HUES6 (cell line): ENCODE measurements around the gene RMI2.

Experiments
- H3K27ac ChIP-seq: 2 replicates; pipeline ENCODE4 v1.7.0; 2013; ENCODE audit warnings: low read depth, mild to moderate bottlenecking, low read length, inconsistent platforms
- H3K27me3 ChIP-seq: 2 replicates; pipeline ENCODE4 v1.6.1; 2013; ENCODE audit warnings: low read length; ENCODE audit not compliant: control insufficient read depth, insufficient read depth
- H3K36me3 ChIP-seq: 2 replicates; pipeline ENCODE4 v1.6.1; 2013; ENCODE audit warnings: low read length; ENCODE audit not compliant: control insufficient read depth, insufficient read depth
- H3K4me1 ChIP-seq: 2 replicates; pipeline ENCODE4 v1.6.1; 2013; ENCODE audit warnings: low read length; ENCODE audit not compliant: control insufficient read depth, insufficient read depth
- H3K4me3 ChIP-seq: 2 replicates; pipeline ENCODE4 v1.5.1; 2013; ENCODE audit warnings: low read depth, low read length
- H3K9ac ChIP-seq: one replicate; pipeline ENCODE4 v1.6.1; 2013; ENCODE audit warnings: mild to moderate bottlenecking, low read length
- H3K9me3 ChIP-seq: 2 replicates; pipeline ENCODE4 v1.6.1; 2013; ENCODE audit warnings: low read depth, low read length; ENCODE audit not compliant: control insufficient read depth, insufficient read depth

RMI2 gene

GRCh38 chr16:11322823-11323222 lies 22.4 kb upstream of the RMI2 start:
- Histone ChIP-seq H3K9me3 (no peaks in the 10 kb centered on the region; the same call in 1 of the 2 replicates), H3K27ac (no peak overlapping the region), H3K36me3 (no peaks in the 10 kb centered on the region), H3K4me1 (peaks cover 13% of the 10 kb centered on the region), H3K4me3 (no peak overlapping the region), H3K27me3 (no peaks in the 10 kb centered on the region), H3K9ac (no peak overlapping the region)

- H3K9ac ChIP-seq: no peak overlapping the region
- peaks cover 19% of the 10 kb centered on the region for H3K4me1 ChIP-seq
- H3K9me3 ChIP-seq: no peaks in the 10 kb centered on the region; the same call in 1 of the 2 replicates
- no peaks in the 10 kb centered on the region for H3K36me3 ChIP-seq
- no peak overlapping the region for H3K4me3 ChIP-seq
- no peak overlapping the region for H3K27ac ChIP-seq
- H3K27me3 ChIP-seq: no peaks in the 10 kb centered on the region
Measured at GRCh38 chr16:11323551-11324336, 21.5 kb upstream of the RMI2 start.

- Histone ChIP-seq H3K4me3 (no peak overlapping the region), H3K27ac (no peak overlapping the region), H3K36me3 (no peaks in the 10 kb centered on the region), H3K9me3 (no peaks in the 10 kb centered on the region; the same call in 1 of the 2 replicates), H3K27me3 (no peaks in the 10 kb centered on the region), H3K9ac (no peak overlapping the region), H3K4me1 (peaks cover 32% of the 10 kb centered on the region)
Measured at GRCh38 chr16:11325404-11326083, 19.7 kb upstream of the RMI2 start.

DNA sequence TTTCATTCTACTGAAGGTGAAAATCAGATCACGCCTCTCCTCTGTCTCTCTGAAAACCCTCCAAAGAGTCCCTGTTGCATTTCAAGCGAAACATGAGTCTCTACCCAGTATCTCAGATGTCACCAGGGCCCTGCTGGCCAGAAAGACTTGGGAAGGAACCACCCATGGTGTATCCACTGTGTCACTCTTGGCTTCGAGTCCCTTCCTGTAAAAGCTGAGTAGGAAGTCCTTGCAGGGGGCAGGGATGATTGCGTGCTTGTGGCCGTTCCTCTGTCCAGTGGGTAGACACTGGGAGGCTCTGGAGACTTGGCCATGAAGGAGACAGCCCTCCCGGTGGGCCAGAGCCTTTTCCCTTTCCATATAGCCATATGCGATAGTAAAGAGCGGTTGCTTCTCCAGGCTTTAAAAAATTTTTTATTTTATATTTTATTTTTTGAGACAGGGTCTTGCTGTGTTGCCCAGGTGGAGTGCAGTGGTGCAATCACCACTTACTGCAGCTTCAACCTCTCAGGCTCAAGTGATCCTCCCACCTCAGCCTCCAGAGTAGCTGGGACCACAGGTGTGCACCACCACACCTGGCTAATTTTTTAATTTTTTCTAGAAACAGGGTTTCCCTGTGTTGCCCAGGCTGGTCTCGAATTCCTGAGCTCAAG lies 19.0 kb upstream of the RMI2 start:
- Histone ChIP-seq H3K4me3 (no peak overlapping the region), H3K27ac (no peak overlapping the region), H3K36me3 (no peaks in the 10 kb centered on the region), H3K27me3 (no peaks in the 10 kb centered on the region), H3K4me1 (peaks cover 34% of the 10 kb centered on the region), H3K9ac (no peak overlapping the region), H3K9me3 (no peaks in the 10 kb centered on the region; the same call in 1 of the 2 replicates)

DNA sequence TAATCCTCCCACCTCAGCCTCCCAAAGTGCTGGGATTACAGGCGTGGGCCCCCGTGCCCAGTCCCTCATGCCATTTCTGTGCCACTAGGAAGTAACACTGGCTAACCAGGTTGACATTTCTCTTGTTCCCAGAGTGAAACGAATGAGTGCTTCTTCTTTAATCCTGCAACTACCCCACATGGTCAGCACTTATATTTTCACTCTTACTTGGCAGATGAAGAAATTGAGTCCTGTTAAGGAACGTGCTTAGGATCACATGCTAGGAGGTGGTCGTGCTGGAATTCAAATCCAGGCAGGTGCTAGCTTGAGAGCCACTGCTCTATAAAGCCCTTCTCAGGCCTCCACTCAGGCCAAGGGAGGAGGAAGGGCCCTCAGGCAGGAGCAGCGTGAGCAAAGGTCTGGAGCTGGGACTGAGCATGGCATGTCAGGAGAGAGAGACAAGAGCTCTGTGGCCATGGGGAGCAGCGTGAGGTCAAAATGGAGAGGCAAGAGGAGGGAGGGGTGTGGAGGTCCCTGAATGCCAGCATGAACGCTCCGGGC lies 18.5 kb upstream of the RMI2 start:
- Histone ChIP-seq H3K36me3 (no peaks in the 10 kb centered on the region), H3K4me1 (peaks cover 34% of the 10 kb centered on the region), H3K9ac (no peak overlapping the region), H3K4me3 (no peak overlapping the region), H3K27ac (peak overlapping the region; percentile 46; the same call in 1 of the 2 replicates), H3K27me3 (no peaks in the 10 kb centered on the region), H3K9me3 (no peaks in the 10 kb centered on the region; the same call in 1 of the 2 replicates)

DNA sequence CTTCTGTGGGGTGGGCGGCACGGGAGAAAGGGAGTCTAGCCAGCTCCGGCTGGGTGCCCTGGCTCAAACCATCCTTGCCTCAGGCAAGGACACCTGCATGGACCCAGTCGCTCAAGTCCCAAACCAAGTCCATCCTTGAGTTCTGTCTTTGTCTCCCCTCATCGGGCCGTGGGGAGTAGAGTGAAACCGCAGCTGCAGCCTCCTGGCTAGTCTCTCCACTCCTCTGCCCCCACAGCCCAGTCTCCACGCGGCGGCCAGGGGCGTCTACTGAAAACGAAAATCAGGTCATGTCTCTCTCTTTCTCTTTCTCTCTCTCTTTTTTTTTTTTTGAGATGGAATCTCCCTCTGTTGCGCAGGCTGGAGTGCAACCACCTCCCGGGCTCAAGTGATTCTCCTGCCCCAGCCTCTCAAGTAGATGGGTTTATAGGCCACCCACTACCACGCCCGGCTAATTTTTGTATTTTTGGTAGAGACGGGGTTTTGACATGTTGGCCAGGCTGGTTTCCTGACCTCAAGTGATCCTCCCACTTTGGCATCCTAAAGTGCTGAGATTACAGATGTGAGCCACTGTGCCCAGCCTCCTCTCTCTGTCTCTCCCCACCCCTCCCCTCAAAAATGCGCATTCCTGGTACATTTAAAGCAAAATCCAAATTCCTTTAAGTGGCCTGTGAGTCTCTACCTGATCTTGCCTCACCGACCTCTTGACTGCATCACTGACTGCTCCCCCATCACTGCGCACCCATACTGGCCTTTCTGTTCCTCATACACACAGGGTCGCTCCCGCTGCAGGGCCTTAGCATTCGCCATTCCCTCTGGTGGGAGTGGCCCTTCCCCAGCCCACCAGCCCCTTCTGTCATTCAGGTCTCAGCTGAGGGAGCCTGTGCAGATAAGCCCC lies 17.7 kb upstream of the RMI2 start:
- peak overlapping the region; percentile 94 for H3K9ac ChIP-seq

GRCh38 chr16:11328172-11329070 lies 16.8 kb upstream of the RMI2 start:
- peak overlapping the region; percentile 49 for H3K4me3 ChIP-seq
- H3K36me3 ChIP-seq: no peaks in the 10 kb centered on the region
- H3K27ac ChIP-seq: peak overlapping the region; percentile 96
- H3K4me1 ChIP-seq: peaks cover 34% of the 10 kb centered on the region
- peak overlapping the region; percentile 94 for H3K9ac ChIP-seq
- H3K27me3 ChIP-seq: no peaks in the 10 kb centered on the region
- H3K9me3 ChIP-seq: no peaks in the 10 kb centered on the region; the same call in 1 of the 2 replicates

More for the DNA sequence above, 17.7 kb upstream of the RMI2 start:
- H3K27ac ChIP-seq: peak overlapping the region; percentile 96
- no peaks in the 10 kb centered on the region for H3K36me3 ChIP-seq
- no peaks in the 10 kb centered on the region; the same call in 1 of the 2 replicates for H3K9me3 ChIP-seq
- H3K4me1 ChIP-seq: peaks cover 34% of the 10 kb centered on the region
- no peak overlapping the region for H3K4me3 ChIP-seq
- H3K27me3 ChIP-seq: no peaks in the 10 kb centered on the region

DNA sequence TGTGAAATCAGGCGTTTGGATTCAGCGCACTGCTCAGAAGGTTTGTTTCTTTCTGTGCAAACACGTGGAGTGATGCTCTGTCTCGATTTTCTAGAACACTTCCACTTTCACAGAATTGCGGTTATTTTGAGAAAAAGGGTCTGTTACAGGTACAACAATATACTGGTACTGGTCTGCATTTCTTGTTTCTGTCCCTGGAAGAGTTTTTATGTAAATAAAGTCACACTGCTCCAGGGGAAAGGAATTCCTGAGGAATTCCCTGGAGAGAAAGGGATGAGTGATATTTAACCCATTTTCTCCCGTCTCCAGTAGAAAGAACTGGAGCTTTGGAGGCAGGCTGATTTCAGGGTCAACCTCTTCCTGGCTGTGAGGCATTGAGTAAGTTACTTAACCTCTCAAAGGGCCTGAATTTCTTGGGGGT lies 16.2 kb upstream of the RMI2 start:
- Histone ChIP-seq H3K27me3 (no peaks in the 10 kb centered on the region), H3K9me3 (no peaks in the 10 kb centered on the region; the same call in 1 of the 2 replicates), H3K36me3 (no peaks in the 10 kb centered on the region), H3K27ac (peak overlapping the region; percentile 96), H3K9ac (peak overlapping the region; percentile 94), H3K4me1 (peaks cover 34% of the 10 kb centered on the region), H3K4me3 (peak overlapping the region; percentile 49)

DNA sequence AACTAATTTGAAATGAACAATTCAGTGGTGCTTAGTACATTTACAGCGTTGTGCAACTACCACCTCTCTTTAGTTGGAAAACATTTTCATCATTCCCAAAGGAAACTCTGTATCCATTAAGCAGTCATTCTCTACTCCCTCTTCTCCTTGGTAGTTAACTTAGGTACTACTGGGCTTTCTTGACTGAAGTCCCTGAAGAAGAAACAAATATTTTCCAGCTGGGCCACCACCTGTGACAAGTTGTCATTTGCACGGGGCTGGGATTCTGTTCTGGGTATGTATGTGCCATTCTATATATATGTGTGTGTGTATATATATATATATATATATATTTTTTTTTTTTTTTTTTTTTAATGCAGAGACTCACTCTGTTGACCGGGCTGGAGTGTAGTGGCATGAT lies 15.4 kb upstream of the RMI2 start:
- peaks cover 5% of the 10 kb centered on the region for H3K9me3 ChIP-seq
- H3K36me3 ChIP-seq: no peaks in the 10 kb centered on the region; the same call in 1 of the 2 replicates
- H3K4me3 ChIP-seq: no peak overlapping the region
- H3K9ac ChIP-seq: peak overlapping the region; percentile 94
- H3K4me1 ChIP-seq: peaks cover 34% of the 10 kb centered on the region
- no peaks in the 10 kb centered on the region for H3K27me3 ChIP-seq
- peak overlapping the region; percentile 96 for H3K27ac ChIP-seq
